ENCODE results near the gene PCBP1.
"Not testable (repeated sequence)": the region's sequence is repeated elsewhere in the genome, so short reads cannot be mapped to it uniquely, and the experiment has no call there.

Gene PCBP1

DNA sequence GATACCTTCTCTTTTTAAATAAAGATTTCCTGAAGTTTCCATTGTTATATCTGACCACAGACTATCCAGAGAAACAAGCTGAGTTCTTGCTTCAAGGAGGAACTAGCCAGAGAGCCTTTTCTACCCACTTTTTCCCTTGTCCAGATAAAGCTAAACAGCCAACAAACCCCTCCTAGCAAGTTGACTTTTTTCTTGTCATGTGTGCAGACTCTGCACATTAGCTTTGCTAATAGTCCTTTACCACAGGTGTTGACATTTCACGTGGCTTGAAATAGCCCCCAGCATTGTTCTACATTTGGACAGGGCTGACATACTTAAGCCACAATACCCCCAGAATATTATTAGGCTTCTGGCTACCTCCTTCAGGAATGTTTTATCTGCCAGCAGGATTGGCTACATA, 40.7 kb downstream of the PCBP1 start:
- DNase-seq, result no peak

DNA sequence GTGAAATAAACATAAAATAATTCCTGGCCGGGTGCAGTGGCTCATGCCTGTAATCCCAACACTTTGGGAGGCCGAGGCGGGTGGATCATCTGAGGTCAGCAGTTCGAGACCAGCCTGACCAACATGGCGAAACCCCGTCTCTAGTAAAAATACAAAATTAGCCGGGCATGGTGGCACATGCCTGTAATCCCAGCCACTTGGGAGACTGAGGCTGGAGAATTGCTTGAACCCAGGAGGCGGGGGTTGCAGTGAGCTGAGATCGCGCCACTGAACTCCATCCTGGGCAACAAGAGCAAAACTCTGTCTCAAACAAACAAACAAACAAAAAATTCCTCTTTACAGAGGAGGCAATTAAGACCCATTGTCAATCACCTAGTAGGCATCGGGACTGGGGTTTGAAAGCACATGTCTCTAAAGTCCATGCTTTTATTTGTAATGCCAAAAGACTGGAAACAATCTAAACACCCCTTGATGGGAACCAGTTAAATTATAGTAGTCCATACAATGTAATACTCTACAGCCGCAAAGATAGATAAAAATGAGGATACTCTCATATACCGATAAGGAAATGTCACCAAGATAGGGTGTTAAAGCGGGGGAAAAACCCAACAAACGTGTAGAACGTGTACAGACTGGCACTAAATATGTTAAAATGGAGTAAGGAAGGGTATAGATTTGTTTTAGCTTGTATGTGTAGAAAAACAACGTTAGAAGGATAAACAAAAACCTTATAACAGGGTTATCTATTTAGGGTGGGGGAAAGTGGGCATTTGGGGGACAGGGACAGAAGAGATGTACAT, 44.3 kb downstream of the PCBP1 start:
- DNase-seq, result not testable (repeated sequence)

DNA sequence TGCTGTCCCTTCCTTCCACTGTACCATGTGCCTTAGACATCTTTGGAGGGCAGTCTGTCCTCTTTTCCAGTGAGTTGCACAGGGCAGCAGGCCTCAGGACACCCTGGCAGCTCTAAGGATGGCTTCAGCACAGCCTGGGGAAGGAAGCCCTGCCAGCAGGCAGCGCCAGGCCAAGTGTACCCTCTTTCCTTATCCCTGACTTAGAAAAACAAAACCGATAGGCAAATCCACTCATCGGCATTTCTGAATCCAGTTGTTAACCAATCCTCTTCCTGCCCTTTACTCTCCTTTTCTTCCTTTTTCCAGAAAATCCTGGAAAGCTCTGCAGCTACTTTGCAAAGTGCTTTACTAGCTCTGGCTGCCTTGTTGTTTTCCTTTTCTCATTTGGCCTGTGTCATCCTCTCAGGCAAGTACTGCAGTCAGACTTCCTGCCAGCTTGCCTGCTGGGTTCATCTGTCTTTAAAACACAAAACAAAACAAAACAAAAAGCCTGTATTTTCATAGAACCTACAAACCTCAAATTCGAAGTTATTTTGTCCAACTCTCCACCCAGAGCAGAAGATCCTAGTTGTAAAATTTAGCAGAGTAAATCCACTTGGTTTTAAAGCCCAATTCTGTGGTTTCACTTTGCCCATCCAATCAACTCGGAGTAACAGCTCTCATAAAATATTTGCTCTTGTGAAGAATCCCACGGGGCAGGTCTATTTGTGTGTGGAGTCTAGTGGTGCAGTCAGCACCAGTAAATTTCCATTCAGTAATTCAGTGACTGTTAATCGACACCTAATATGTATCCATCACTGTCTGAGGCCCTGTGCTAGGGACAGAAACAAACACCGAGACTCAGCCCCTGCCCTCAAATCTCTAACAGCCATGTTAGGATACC, 45.2 kb downstream of the PCBP1 start:
- peak; percentile 62 to 85 for DNase-seq

DNA sequence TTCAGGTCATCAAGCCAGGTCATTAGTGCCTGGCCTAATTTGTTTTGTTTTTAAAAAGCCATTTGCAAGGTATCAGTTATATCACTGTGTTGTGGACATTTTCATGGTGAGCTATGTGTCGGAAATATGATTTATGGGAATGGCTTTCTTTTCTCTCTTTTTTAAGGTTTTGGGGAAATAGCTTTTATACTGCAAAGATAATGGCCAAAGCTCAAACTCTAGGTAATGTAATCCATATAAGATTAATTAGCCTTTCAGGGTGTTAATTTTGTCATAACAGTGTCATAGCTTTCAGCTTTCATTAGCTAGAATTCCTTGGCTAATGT, 45.8 kb downstream of the PCBP1 start:
- no peak for DNase-seq

DNA sequence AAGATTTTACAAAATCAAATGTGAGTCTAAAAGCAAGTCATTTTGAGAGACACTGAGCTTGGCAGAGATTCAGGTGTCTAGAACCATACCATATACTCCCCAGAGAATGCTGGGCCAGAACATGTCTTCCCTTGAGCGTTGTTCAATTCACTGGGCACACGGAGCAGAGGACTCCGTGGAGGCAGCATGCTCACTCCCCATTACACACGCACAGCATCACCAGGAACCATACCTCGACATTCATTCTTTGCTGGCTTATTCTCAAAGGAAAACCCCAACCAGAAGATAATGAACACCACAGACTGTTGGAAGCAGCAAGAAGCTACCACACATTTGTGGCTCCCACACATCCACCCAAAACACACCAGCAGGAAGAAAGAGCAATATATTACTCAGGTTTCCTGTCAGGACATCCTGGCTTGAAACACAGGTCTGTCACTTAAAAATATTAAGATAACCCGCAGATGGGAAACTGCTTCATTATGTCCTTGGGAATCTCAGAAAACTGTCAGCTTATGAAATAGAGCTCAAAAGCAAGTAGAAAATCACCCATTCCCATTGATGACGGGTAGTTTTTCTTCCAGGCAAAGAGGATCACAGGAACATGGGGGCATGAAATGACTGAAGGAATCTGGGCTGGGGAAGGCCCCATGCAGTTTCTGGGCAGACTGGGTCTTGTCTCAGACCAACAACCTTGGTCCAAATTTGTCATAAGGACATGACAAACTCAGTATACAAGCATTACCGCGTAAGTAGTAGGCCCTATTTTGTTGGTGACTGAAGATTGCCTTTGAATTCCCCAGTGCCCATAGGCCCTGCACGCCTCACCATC, 46.4 kb downstream of the PCBP1 start:
- no peak for DNase-seq

DNA sequence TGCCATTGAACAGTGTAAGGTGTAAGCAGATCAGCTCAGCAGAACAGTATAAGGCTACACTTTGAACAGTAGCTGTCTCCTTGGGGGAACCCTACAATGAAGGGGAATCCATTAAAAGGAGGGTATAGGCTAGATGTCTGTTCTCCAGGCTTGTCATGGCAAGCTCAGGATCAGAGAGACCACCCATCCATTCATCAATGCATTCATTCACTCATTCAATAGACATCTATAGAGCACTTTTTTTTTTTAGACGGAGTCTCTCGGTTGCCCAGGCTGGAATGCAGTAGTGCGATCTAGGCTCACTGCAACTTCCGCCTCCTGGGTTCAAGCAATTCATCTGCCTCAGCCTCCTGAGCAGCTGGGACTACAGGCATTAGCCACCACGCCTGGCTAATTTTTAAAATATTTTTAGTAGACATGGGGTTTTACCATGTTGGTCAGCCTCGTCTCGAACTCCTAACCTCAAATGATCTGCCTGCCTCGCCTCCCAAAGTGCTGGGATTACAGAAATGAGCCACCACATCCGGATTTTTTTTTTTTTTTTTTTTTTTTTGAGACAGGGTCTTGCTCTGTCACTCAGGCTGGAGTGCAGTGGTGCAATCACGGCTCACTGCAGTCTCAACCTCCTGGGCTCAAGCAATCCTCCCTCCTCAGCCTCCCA, 47.2 kb downstream of the PCBP1 start:
- not testable (repeated sequence) for DNase-seq
